ENCODE measurements around the gene NR1H3.
"Not testable (repeated sequence)": the region's sequence is repeated elsewhere in the genome, so short reads cannot be mapped to it uniquely, and the experiment has no call there.

Gene NR1H3

GRCh38 chr11:47257517-47258316, at the start of gene NR1H3:
Gene NR1H3 (plus strand): TSS chr11:47257996. CDS start chr11:47259217, 1,221 bp downstream.
- DNase-seq (ENCODE audit: low read depth), result peak; percentile 77

GRCh38 chr11:47208008-47208552, 49.7 kb upstream of the NR1H3 start:
- not testable (repeated sequence) for DNase-seq (ENCODE audit: low read depth)

- DNase-seq (ENCODE audit: low read depth), result no peak
Measured at GRCh38 chr11:47208628-47209027, 49.2 kb upstream of the NR1H3 start.

- no peak for DNase-seq (ENCODE audit: low read depth)
Measured at GRCh38 chr11:47212938-47213337, 44.9 kb upstream of the NR1H3 start.

GRCh38 chr11:47213950-47214565, 43.7 kb upstream of the NR1H3 start:
- peak; percentile 92 for DNase-seq (ENCODE audit: low read depth)

- DNase-seq (ENCODE audit: low read depth), result no peak
Measured at GRCh38 chr11:47215366-47215910, 42.4 kb upstream of the NR1H3 start.

GRCh38 chr11:47216121-47216798, 41.5 kb upstream of the NR1H3 start:
- peak; percentile 94 for DNase-seq (ENCODE audit: low read depth)

GRCh38 chr11:47220401-47220821, 37.4 kb upstream of the NR1H3 start:
- DNase-seq (ENCODE audit: low read depth), result peak; percentile 80

GRCh38 chr11:47222696-47223095, 35.1 kb upstream of the NR1H3 start:
- peak; percentile 20 for DNase-seq (ENCODE audit: low read depth)

- peak; percentile 44 for DNase-seq (ENCODE audit: low read depth)
Measured at GRCh38 chr11:47225552-47226400, 32.0 kb upstream of the NR1H3 start.

GRCh38 chr11:47229161-47229560, 28.6 kb upstream of the NR1H3 start:
- DNase-seq (ENCODE audit: low read depth), result no peak

GRCh38 chr11:47233051-47233450, 24.7 kb upstream of the NR1H3 start:
- no peak for DNase-seq (ENCODE audit: low read depth)

- peak; percentile 90 for DNase-seq (ENCODE audit: low read depth)
Measured at GRCh38 chr11:47233989-47234668, 23.7 kb upstream of the NR1H3 start.

- no peak for DNase-seq (ENCODE audit: low read depth)
Measured at GRCh38 chr11:47234669-47235100, 23.1 kb upstream of the NR1H3 start.

- no peak for DNase-seq (ENCODE audit: low read depth)
Measured at GRCh38 chr11:47235163-47235562, 22.6 kb upstream of the NR1H3 start.

- DNase-seq (ENCODE audit: low read depth), result peak; percentile 50
Measured at GRCh38 chr11:47236482-47236881, 21.3 kb upstream of the NR1H3 start.

GRCh38 chr11:47239852-47240251, 17.9 kb upstream of the NR1H3 start:
- no peak for DNase-seq (ENCODE audit: low read depth)

GRCh38 chr11:47241841-47242301, 15.9 kb upstream of the NR1H3 start:
- peak; percentile 45 for DNase-seq (ENCODE audit: low read depth)

- DNase-seq (ENCODE audit: low read depth), result no peak
Measured at GRCh38 chr11:47242596-47243192, 15.1 kb upstream of the NR1H3 start.

- DNase-seq (ENCODE audit: low read depth), result no peak
Measured at GRCh38 chr11:47243454-47243853, 14.3 kb upstream of the NR1H3 start.

Measured in EH (cell line).